Upper lobe of left lung (tissue), 4 donors: ENCODE measurements around the gene PKNOX2.

Experiments
- CTCF ChIP-seq, 6 experiments: fragments of 450-650 bp in 4 of 6; fragments of 200-600 bp in 2 of 6; sonication (generic) in 2 of 6; IDR thresholded peaks; one replicate each; pipeline ENCODE4 v1.5.1; 2016 to 2019; ENCODE audit warnings: antibody characterized with exemption in 6 of 6
- POLR2A ChIP-seq, 4 donors: fragments of 450-650 bp; IDR thresholded peaks; one replicate each; pipeline ENCODE4 v1.5.1; 2016 to 2017; ENCODE audit warnings: antibody characterized with exemption in 4 of 4, mild to moderate bottlenecking in 2 of 4

- TF ChIP-seq CTCF (IDR thresholded peaks at IDR 0.05): no peak
- no peak for TF ChIP-seq POLR2A (IDR thresholded peaks at IDR 0.05)
Observed at GRCh38 chr11:125442946-125443345, 278.4 kb downstream of the PKNOX2 start.
